SK-N-SH treated with all-trans-retinoic acid at 6 μM for 48 hours (cell line): ENCODE results near the gene NEB.
"Not testable (repeated sequence)": the region's sequence is repeated elsewhere in the genome, so short reads cannot be mapped to it uniquely, and the experiment has no call there.

Experiments
- ATAC-seq: fragments of 200-7000 bp; cut with Tn5 transposase; 3 replicates; pipeline ENCODE4 v1.9.1; 2020; ENCODE audit warnings: mild to moderate bottlenecking, moderate library complexity
- ARNTL ChIP-seq: fragments of 450-650 bp; formaldehyde crosslinking; IDR thresholded peaks from 2 replicates; pipeline ENCODE4 v1.5.0; 2020; ENCODE audit warnings: low read depth, mild to moderate bottlenecking, moderate library complexity, borderline replicate concordance
- BACH2 ChIP-seq: fragments of 250-450 bp; sonication (Bioruptor Pico); IDR thresholded peaks from 2 replicates; pipeline ENCODE4 v1.9.0; 2021; ENCODE audit warnings: mild to moderate bottlenecking, borderline replicate concordance
- CSDC2 ChIP-seq: fragments of 250-450 bp; sonication (Bioruptor Pico); IDR thresholded peaks from 2 replicates; pipeline ENCODE4 v1.5.0; 2020; ENCODE audit warnings: mild to moderate bottlenecking, moderate library complexity
- CSRNP3 ChIP-seq: fragments of 250-450 bp; sonication (Bioruptor Pico); IDR thresholded peaks from 2 replicates; pipeline ENCODE4 v1.5.1; 2021; ENCODE audit warnings: mild to moderate bottlenecking, moderate library complexity
- GLIS3 ChIP-seq: fragments of 250-450 bp; sonication (Bioruptor Pico); IDR thresholded peaks from 2 replicates; pipeline ENCODE4 v1.5.0; 2020; ENCODE audit warnings: mild to moderate bottlenecking, moderate library complexity
- ISL1 ChIP-seq: fragments of 250-450 bp; sonication (Bioruptor Pico); IDR thresholded peaks from 2 replicates; pipeline ENCODE4 v2.1.2; 2022; ENCODE audit warnings: mild to moderate bottlenecking, moderate library complexity
- OSR1 ChIP-seq: fragments of 250-450 bp; sonication (Bioruptor Pico); IDR thresholded peaks from 2 replicates; pipeline ENCODE4 v1.8.0; 2022; ENCODE audit warnings: moderate library complexity, mild to moderate bottlenecking, inconsistent platforms
- PATZ1 ChIP-seq: fragments of 250-450 bp; sonication (Bioruptor Pico); IDR thresholded peaks from 2 replicates; pipeline ENCODE4 v1.8.0; 2020; ENCODE audit warnings: mild to moderate bottlenecking, moderate library complexity, borderline replicate concordance
- POU6F1 ChIP-seq: fragments of 250-450 bp; sonication (Bioruptor Pico); IDR thresholded peaks from 2 replicates; pipeline ENCODE4 v1.8.0; 2021; ENCODE audit warnings: low read depth, mild to moderate bottlenecking, moderate library complexity, borderline replicate concordance
- SNAI2 ChIP-seq: fragments of 250-450 bp; sonication (Bioruptor Pico); IDR thresholded peaks from 2 replicates; pipeline ENCODE4 v1.5.0; 2020; ENCODE audit warnings: mild to moderate bottlenecking, moderate library complexity
- TCF4 ChIP-seq: fragments of 250-450 bp; sonication (Bioruptor Pico); IDR thresholded peaks from 2 replicates; pipeline ENCODE4 v1.8.0; 2021; ENCODE audit warnings: mild to moderate bottlenecking, moderate library complexity, borderline replicate concordance
- TOX ChIP-seq: fragments of 250-450 bp; sonication (Bioruptor Pico); IDR thresholded peaks from 2 replicates; pipeline ENCODE4 v1.8.0; 2021; ENCODE audit warnings: mild to moderate bottlenecking, moderate library complexity, borderline replicate concordance
- ZC3H10 ChIP-seq: fragments of 250-450 bp; sonication (Bioruptor Pico); IDR thresholded peaks from 2 replicates; pipeline ENCODE4 v1.5.1; 2021; ENCODE audit warnings: mild to moderate bottlenecking, moderate library complexity
- ZFP3 ChIP-seq: fragments of 250-450 bp; sonication (Bioruptor Pico); IDR thresholded peaks from 2 replicates; pipeline ENCODE4 v1.5.0; 2020; ENCODE audit warnings: mild to moderate bottlenecking, moderate library complexity
- ZNF565 ChIP-seq: fragments of 450-650 bp; formaldehyde crosslinking; conservative IDR thresholded peaks from 2 replicates; pipeline ENCODE4 v1.5.0; 2020; ENCODE audit warnings: low read depth, mild to moderate bottlenecking, moderate library complexity
- TF ChIP-seq, protein P1 (sequence below): fragments of 250-450 bp; sonication (Bioruptor Pico); IDR thresholded peaks from 2 replicates; pipeline ENCODE4 v1.5.0; 2020; ENCODE audit warnings: mild to moderate bottlenecking, moderate library complexity
- TF ChIP-seq, protein P2 (sequence below): fragments of 250-450 bp; sonication (Bioruptor Pico); IDR thresholded peaks from 2 replicates; pipeline ENCODE4 v1.5.1; 2020; ENCODE audit warnings: low read depth, mild to moderate bottlenecking, moderate library complexity

NEB gene

GRCh38 chr2:151707857-151708256 is 26.4 kb downstream of the NEB start:
- no peak for ATAC-seq
- TF ChIP-seq ISL1 (CRISPR knock-in tag) (no peak), BACH2 (no peak), TCF4 (CRISPR knock-in tag) (no peak), POU6F1 (no peak)

- not testable (repeated sequence) for ATAC-seq
These were observed 29.8 kb downstream of the NEB start for GRCh38 chr2:151704480-151704961.

DNA sequence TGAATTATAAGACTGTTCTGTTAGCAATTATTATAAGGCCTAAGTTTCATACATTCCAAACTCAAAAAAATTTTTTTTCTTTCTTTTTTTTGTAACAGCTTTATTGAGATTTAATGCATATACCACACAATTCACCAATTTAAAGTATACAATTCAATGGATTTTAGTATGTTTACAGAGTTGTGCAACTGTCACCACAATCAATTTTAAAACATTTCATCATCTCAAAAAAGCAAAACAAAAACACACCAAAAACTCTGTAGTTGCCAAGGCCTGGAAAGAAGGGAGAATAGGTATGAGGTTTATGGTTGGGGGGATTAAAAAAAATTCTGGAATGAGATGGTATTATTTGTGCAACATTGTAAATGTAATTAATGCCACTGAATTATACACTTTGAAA is 36.1 kb downstream of the NEB start:
- ATAC-seq: not testable (repeated sequence)

DNA sequence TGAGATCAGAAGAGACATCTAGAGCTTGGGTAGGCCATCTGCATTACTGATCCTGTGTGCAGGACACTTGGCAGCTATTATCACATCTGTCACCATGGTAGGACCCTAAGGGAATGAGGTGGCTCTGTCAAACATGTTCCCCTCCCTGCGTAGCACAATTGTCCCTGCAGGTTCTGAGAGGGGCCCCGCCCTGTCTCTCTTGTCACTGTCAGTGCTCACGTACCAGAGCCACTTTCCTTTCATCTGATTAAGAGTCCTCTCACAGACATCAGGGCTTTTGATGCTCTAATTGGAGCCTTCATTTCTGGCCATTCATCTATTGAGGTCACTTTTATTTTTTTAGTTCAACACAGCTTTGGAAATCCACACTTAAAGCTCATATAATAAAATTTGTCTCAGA is 38.5 kb downstream of the NEB start:
- no peak for ATAC-seq
- TF ChIP-seq SNAI2 (CRISPR knock-in tag) (no peak), PATZ1 (CRISPR knock-in tag) (no peak), CSRNP3 (no peak), TCF4 (CRISPR knock-in tag) (no peak), ZC3H10 (no peak), POU6F1 (no peak), OSR1 (CRISPR knock-in tag) (no peak), ZFP3 (CRISPR knock-in tag) (no peak), GLIS3 (CRISPR knock-in tag) (no peak), ZNF565 (no peak), ARNTL (CRISPR knock-in tag) (no peak), BACH2 (no peak), CSDC2 (CRISPR knock-in tag) (no peak)
- TF ChIP-seq, protein P1, sequence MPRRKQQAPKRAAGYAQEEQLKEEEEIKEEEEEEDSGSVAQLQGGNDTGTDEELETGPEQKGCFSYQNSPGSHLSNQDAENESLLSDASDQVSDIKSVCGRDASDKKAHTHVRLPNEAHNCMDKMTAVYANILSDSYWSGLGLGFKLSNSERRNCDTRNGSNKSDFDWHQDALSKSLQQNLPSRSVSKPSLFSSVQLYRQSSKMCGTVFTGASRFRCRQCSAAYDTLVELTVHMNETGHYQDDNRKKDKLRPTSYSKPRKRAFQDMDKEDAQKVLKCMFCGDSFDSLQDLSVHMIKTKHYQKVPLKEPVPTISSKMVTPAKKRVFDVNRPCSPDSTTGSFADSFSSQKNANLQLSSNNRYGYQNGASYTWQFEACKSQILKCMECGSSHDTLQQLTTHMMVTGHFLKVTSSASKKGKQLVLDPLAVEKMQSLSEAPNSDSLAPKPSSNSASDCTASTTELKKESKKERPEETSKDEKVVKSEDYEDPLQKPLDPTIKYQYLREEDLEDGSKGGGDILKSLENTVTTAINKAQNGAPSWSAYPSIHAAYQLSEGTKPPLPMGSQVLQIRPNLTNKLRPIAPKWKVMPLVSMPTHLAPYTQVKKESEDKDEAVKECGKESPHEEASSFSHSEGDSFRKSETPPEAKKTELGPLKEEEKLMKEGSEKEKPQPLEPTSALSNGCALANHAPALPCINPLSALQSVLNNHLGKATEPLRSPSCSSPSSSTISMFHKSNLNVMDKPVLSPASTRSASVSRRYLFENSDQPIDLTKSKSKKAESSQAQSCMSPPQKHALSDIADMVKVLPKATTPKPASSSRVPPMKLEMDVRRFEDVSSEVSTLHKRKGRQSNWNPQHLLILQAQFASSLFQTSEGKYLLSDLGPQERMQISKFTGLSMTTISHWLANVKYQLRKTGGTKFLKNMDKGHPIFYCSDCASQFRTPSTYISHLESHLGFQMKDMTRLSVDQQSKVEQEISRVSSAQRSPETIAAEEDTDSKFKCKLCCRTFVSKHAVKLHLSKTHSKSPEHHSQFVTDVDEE (CRISPR knock-in tag): no peak
- TF ChIP-seq, protein P2, sequence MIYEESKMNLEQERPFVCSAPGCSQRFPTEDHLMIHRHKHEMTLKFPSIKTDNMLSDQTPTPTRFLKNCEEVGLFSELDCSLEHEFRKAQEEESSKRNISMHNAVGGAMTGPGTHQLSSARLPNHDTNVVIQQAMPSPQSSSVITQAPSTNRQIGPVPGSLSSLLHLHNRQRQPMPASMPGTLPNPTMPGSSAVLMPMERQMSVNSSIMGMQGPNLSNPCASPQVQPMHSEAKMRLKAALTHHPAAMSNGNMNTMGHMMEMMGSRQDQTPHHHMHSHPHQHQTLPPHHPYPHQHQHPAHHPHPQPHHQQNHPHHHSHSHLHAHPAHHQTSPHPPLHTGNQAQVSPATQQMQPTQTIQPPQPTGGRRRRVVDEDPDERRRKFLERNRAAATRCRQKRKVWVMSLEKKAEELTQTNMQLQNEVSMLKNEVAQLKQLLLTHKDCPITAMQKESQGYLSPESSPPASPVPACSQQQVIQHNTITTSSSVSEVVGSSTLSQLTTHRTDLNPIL (CRISPR knock-in tag): no peak

DNA sequence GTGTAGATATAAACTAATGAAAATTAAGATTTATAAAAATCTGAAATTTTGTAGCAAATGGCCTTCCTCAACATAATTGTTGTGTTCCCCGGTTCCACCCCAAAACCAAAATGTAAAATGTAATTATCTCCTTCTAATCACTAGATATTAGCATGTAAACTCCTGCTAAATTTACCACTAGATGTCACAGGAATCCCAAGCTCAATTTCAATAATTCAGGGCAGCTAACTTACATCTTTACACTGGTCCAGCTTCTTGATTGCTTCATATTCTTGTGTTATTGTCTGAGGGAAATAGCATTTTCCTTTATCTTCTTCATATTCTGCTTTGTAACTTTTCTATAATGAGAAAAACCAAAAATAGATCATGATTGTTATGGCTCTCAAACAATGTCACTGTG is 42.6 kb downstream of the NEB start:
- no peak for TF ChIP-seq OSR1 (CRISPR knock-in tag)
- TF ChIP-seq, protein P2 (CRISPR knock-in tag): no peak
- TF ChIP-seq CSDC2 (CRISPR knock-in tag): no peak
- no peak for TF ChIP-seq TOX (CRISPR knock-in tag)
- no peak for TF ChIP-seq POU6F1
- no peak for ATAC-seq
